Activated CD8-positive, alpha-beta memory T cell treated with anti-CD3 and anti-CD28 coated beads, Interleukin-2, amount 10 ng/mL, durations not matched to agents 7 days and 5 days (primary cell): ENCODE results near the gene ANKRD36C. TPM values are rescaled to one million over a fixed set of nuclear protein-coding genes. Genes with fewer than 3 reads are reported as not detected.
"Not testable (repeated sequence)": the region's sequence is repeated elsewhere in the genome, so short reads cannot be mapped to it uniquely, and the experiment has no call there.

Experiments
- ATAC-seq: fragments of 150-1000 bp; cut with Tn5 transposase; one replicate; pipeline ENCODE4 v1.10.0; 2021; ENCODE audit warnings: moderate library complexity
- CTCF ChIA-PET: fragments of 350-600 bp; sonication (Branson Sonifier 250); formaldehyde crosslinking; loops from one replicate; lab custom pipeline; 2021; ENCODE audit warnings: antibody characterized with exemption; lab: Charles Lee
- DNase-seq: peaks from one replicate; pipeline ENCODE4 v3.0.0-alpha.2; 2020
- H3K27ac Mint-ChIP-seq: one replicate; pipeline ENCODE4 v1.8.0; 2021; ENCODE audit warnings: mild to moderate bottlenecking, mixed read lengths
- H3K27me3 Mint-ChIP-seq: one replicate; pipeline ENCODE4 v1.8.0; 2021; ENCODE audit warnings: mixed read lengths
- H3K36me3 Mint-ChIP-seq: one replicate; pipeline ENCODE4 v1.8.0; 2021; ENCODE audit warnings: mild to moderate bottlenecking, mixed read lengths
- H3K4me1 Mint-ChIP-seq: one replicate; pipeline ENCODE4 v1.8.0; 2021; ENCODE audit warnings: mixed read lengths
- H3K4me3 Mint-ChIP-seq: one replicate; pipeline ENCODE4 v1.8.0; 2021; ENCODE audit warnings: mild to moderate bottlenecking, moderate library complexity, mixed read lengths
- H3K9me3 Mint-ChIP-seq: one replicate; pipeline ENCODE4 v1.8.0; 2022; ENCODE audit warnings: low read depth, mixed read lengths
- total RNA-seq, 2 experiments: library from RNA; stranded (reverse); gene quantifications; one replicate each; pipeline ENCODE4 v1.2.3, GENCODE V29; 2021

The ANKRD36C gene
- total RNA-seq, 2 experiments from 2014 or later, result 58.8 to 132 TPM

DNA sequence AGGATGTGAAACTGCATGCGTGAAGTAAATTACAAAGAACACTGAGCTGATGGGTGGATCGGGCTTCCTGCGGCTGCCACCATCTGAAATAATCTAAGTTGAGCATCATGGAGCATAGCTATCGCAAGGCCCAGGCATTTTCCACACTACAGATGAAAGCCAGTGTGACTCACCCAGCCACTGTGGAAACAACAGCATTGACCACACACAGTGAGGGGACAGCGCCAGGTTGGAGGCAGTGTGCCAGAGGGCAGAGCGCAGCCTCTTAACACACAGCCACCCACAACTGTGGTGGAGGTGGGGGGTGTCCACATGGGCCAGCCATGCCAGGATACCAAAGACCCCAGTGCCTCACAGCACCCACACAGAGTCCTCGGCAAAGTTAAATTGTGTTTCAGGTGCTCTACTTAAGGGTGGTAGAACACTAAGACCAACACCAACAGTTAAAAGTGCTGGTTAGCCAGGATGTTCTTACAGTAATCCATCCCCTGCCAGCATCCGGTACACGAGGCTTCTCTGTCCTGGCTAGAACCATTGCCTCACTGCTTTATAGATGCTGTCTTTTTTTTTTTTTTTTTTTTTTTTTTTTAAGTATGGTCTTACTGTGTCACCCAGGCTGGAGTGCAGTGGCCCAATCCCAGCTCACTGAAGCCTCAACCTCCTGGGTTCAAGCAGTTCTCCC, 28.4 kb upstream of the ANKRD36C start:
- H3K9me3 Mint-ChIP-seq, CTCF ChIA-PET, H3K27me3 Mint-ChIP-seq, H3K36me3 Mint-ChIP-seq, H3K4me3 Mint-ChIP-seq, DNase-seq, H3K4me1 Mint-ChIP-seq, ATAC-seq, H3K27ac Mint-ChIP-seq: not testable (repeated sequence)

- H3K36me3 Mint-ChIP-seq, DNase-seq, H3K9me3 Mint-ChIP-seq, H3K4me1 Mint-ChIP-seq, H3K27ac Mint-ChIP-seq, ATAC-seq, H3K4me3 Mint-ChIP-seq, H3K27me3 Mint-ChIP-seq: not testable (repeated sequence)
- CTCF ChIA-PET, result interaction anchor here (1.5 kb wide), 1 partner anchor 101 kb away, joined by 4 read pairs; no protein-coding TSS in a partner anchor
Observed at GRCh38 chr2:96016321-96016720, 24.7 kb upstream of the ANKRD36C start.

GRCh38 chr2:96012792-96013264, 21.2 kb upstream of the ANKRD36C start:
- H3K27ac Mint-ChIP-seq, H3K36me3 Mint-ChIP-seq, DNase-seq, H3K4me1 Mint-ChIP-seq, ATAC-seq, H3K27me3 Mint-ChIP-seq, H3K9me3 Mint-ChIP-seq, H3K4me3 Mint-ChIP-seq: not testable (repeated sequence)
- CTCF ChIA-PET, result interaction anchor here (0.7 to 1.8 kb wide), 4 partner anchors 10 to 151 kb away, joined by 3 to 9 read pairs (median 4); no protein-coding TSS in a partner anchor

- H3K36me3 Mint-ChIP-seq, H3K27me3 Mint-ChIP-seq, ATAC-seq, H3K4me3 Mint-ChIP-seq, H3K27ac Mint-ChIP-seq, DNase-seq, H3K9me3 Mint-ChIP-seq, H3K4me1 Mint-ChIP-seq: not testable (repeated sequence)
- CTCF ChIA-PET, result interaction anchor here (0.7 to 1.8 kb wide), 4 partner anchors 10 to 151 kb away, joined by 3 to 9 read pairs (median 5); no protein-coding TSS in a partner anchor
Observed at GRCh38 chr2:96012086-96012791, 20.6 kb upstream of the ANKRD36C start.

DNA sequence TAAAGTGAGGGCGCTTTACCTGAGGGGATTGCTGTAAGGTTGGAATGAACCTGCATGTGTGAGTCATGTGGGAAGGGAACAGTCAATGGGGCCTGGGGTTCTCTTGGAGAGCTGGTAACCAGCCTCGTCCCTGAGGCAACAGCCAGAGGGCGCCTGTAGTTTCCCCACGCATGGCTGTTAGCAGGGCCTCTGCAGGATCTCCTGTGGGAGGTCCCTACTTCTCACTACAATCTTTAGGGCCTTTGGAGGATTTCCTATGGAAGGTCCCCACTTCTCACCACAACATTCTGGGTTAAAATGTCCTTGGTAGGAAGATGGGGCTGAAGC, 19.5 kb upstream of the ANKRD36C start:
- not testable (repeated sequence) for H3K4me1 Mint-ChIP-seq, H3K27ac Mint-ChIP-seq, H3K9me3 Mint-ChIP-seq, H3K36me3 Mint-ChIP-seq
- Mint-ChIP-seq H3K4me3 (peak overlapping the region; percentile 50), H3K27me3 (peaks cover 20% of the 10 kb centered on the region)
- ATAC-seq, result peak; percentile 10
- CTCF ChIA-PET, result interaction anchor here (1.5 to 1.6 kb wide), 2 partner anchors 11 to 106 kb away, joined by 4 to 6 read pairs; no protein-coding TSS in a partner anchor
- DNase-seq, result peak; percentile 55

DNA sequence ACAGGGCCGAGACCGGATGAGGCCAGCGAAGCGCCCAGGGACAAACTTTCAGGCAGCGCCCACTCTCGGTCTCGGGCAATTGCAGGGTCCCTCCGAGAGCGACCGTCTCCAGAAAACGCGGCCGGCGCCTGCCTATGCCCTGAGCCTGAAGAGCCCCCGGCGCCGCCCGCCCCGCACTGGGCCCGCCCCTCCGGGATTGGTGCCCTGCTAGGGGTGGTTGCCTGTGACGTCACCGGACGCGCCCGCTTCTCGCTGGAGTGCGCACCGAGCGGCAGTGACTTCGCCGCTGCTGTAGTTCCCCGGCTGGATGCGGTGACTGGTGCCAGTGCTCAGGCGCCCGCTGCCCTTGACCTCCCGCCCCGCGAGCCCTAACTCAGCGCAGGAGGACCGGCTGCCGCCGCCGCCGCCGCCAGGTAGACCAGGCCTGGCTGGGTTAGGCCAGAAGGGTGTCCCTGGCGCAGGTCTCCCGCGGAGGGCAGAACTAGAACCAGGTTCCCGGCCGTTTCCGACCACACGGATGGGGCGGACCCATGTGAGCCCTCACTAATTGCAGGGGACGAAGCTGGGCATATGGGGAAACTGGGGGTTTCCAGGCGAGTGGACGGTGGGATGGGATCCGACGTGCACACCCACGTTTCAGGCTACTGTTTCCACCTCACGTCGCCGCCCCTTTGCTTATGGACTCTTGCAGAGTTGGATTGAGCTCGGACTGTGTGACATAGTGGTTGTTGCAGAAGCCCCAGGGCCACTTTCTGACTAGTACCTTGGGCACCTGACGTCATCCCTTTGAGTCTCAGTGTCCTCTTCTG, 18.9 kb upstream of the ANKRD36C start:
- ATAC-seq, result peak; percentile 100
- not testable (repeated sequence) for H3K4me1 Mint-ChIP-seq, H3K9me3 Mint-ChIP-seq, H3K36me3 Mint-ChIP-seq
- DNase-seq, result peak; percentile 97
- Mint-ChIP-seq H3K27ac (peak overlapping the region; percentile 57), H3K27me3 (peaks cover 22% of the 10 kb centered on the region), H3K4me3 (peak overlapping the region; percentile 70)
- CTCF ChIA-PET, result interaction anchor here (0.5 to 2.7 kb wide), 3 partner anchors 10 to 96 kb away, joined by 3 to 17 read pairs (median 3); no protein-coding TSS in a partner anchor

- peak overlapping the region; percentile 57 for H3K27ac Mint-ChIP-seq
- H3K4me3 Mint-ChIP-seq, result peak overlapping the region; percentile 70
- H3K27me3 Mint-ChIP-seq, result peaks cover 29% of the 10 kb centered on the region
- CTCF ChIA-PET, result interaction anchor here (0.5 to 2.7 kb wide), 3 partner anchors 9 to 97 kb away, joined by 3 to 17 read pairs (median 3); no protein-coding TSS in a partner anchor
- H3K9me3 Mint-ChIP-seq, H3K36me3 Mint-ChIP-seq, ATAC-seq, H3K4me1 Mint-ChIP-seq, DNase-seq: not testable (repeated sequence)
Observed at GRCh38 chr2:96009833-96010232, 18.2 kb upstream of the ANKRD36C start.

GRCh38 chr2:96008051-96008450, 16.4 kb upstream of the ANKRD36C start:
- H3K27ac Mint-ChIP-seq, result not testable (repeated sequence)

DNA sequence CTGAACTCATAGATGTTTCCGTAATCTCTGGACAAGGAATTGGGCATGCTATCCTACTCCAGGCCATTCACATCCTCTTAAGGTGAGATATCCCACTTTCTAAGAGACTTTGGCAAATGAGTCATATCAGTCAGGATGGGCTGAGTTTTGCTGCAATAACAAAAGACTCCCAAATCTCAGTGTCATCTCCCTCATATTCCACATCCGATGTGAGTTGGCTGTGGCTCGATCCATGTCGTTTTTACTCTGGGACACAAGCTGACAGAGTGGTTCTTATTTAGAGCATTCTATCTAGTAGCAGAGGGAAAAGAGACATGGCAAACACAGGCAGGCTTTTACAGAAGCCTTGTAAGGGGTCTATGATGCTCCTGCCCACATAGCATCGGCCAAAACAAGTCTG, 14.6 kb upstream of the ANKRD36C start:
- not testable (repeated sequence) for H3K27ac Mint-ChIP-seq, H3K36me3 Mint-ChIP-seq, H3K4me1 Mint-ChIP-seq, H3K9me3 Mint-ChIP-seq, DNase-seq, ATAC-seq, H3K4me3 Mint-ChIP-seq
- H3K27me3 Mint-ChIP-seq, result peaks cover 38% of the 10 kb centered on the region
- CTCF ChIA-PET, result interaction anchor here (1.7 kb wide), 1 partner anchor 14 kb away, joined by 3 read pairs; no protein-coding TSS in a partner anchor

More at GRCh38 chr2:96008051-96008450, 16.4 kb upstream of the ANKRD36C start:
- not testable (repeated sequence) for H3K4me1 Mint-ChIP-seq, H3K4me3 Mint-ChIP-seq, H3K9me3 Mint-ChIP-seq, ATAC-seq, DNase-seq, H3K36me3 Mint-ChIP-seq
- H3K27me3 Mint-ChIP-seq, result peaks cover 34% of the 10 kb centered on the region
- CTCF ChIA-PET, result interaction anchor here (1.1 to 2.7 kb wide), 2 partner anchors 15 to 109 kb away, joined by 3 to 17 read pairs; partner anchors contain the start of gene ADRA2B

DNA sequence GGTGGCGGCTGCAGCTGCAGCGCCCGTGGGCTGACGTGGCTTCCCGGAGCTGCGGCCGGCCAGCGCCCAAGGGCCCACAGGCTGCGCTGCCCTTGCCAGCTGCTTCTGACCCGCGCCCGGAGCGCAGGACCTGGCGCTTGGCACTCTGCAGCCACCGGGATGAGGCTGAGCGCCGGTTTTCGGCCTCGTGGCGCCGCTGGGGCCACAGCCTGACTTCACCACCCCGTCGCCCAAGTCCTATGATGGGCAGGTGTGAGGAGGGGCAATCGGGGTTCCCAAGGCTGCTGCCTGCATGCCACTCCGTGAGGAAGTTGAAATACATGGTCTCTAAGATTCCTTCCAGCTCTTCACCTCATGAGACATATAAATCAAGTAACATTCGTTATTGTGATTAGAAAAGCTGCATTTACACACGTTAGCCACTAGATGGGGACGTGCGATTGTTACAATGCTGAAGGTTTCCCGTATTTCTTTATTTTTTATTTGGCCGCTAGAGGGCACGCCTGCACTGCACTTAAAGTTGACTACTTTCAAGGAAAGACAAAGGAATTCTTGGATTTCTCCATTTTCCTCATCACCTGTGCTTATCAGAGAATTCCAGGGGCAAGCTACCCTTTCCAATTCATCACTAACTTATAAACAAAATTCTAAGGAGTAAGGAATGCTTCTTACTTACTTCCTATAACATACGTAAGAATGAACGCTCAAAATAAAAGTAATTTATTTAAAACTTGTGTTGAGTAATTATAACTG, 1.1 kb upstream of the ANKRD36C start:
- Mint-ChIP-seq H3K27ac (peak overlapping the region; percentile 91), H3K4me3 (peak overlapping the region; percentile 81), H3K27me3 (peaks cover 27% of the 10 kb centered on the region), H3K4me1 (peaks cover 11% of the 10 kb centered on the region)
- CTCF ChIA-PET, result interaction anchor here (0.7 to 4.0 kb wide), 27 partner anchors 8 to 545 kb away, joined by 3 to 33 read pairs (median 6); partner anchors contain the start of genes ADRA2B, ASTL, CIAO1 and DUSP2
- not testable (repeated sequence) for H3K36me3 Mint-ChIP-seq, H3K9me3 Mint-ChIP-seq
- peak; percentile 63 for ATAC-seq
- DNase-seq, result peak; percentile 70

GRCh38 chr2:95992102-95992501, 478 bp upstream of the ANKRD36C start:
- peak overlapping the region; percentile 70 for H3K4me3 Mint-ChIP-seq
- H3K9me3 Mint-ChIP-seq, H3K36me3 Mint-ChIP-seq: not testable (repeated sequence)
- DNase-seq, result peak; percentile 51
- H3K27ac Mint-ChIP-seq, result peak overlapping the region; percentile 78
- H3K27me3 Mint-ChIP-seq, result peaks cover 24% of the 10 kb centered on the region
- peak; percentile 48 for ATAC-seq
- CTCF ChIA-PET, result interaction anchor here (0.7 to 4.0 kb wide), 26 partner anchors 9 to 546 kb away, joined by 3 to 33 read pairs (median 6); partner anchors contain the start of genes ADRA2B, ASTL, CIAO1 and DUSP2
- peaks cover 11% of the 10 kb centered on the region for H3K4me1 Mint-ChIP-seq

GRCh38 chr2:95990884-95991283, 740 bp downstream of the ANKRD36C start:
- DNase-seq, result peak; percentile 43
- H3K27ac Mint-ChIP-seq, ATAC-seq, CTCF ChIA-PET, H3K9me3 Mint-ChIP-seq, H3K36me3 Mint-ChIP-seq: not testable (repeated sequence)
- H3K4me1 Mint-ChIP-seq, result peaks cover 11% of the 10 kb centered on the region
- H3K27me3 Mint-ChIP-seq, result peaks cover 19% of the 10 kb centered on the region
- peak overlapping the region; percentile 66 for H3K4me3 Mint-ChIP-seq
